HG02610 (cell line): ENCODE data around the gene PSENEN.

Source experiments
- ATAC-seq: cut with Tn5 transposase; IDR thresholded peaks from one replicate; pipeline ENCODE4 v1.9.1; 2021; ENCODE audit warnings: mild to moderate bottlenecking, moderate library complexity; ENCODE audit not compliant: unreplicated experiment

PSENEN gene

GRCh38 chr19:35750167-35750566, 4.7 kb downstream of the PSENEN start:
- no peak for ATAC-seq

DNA sequence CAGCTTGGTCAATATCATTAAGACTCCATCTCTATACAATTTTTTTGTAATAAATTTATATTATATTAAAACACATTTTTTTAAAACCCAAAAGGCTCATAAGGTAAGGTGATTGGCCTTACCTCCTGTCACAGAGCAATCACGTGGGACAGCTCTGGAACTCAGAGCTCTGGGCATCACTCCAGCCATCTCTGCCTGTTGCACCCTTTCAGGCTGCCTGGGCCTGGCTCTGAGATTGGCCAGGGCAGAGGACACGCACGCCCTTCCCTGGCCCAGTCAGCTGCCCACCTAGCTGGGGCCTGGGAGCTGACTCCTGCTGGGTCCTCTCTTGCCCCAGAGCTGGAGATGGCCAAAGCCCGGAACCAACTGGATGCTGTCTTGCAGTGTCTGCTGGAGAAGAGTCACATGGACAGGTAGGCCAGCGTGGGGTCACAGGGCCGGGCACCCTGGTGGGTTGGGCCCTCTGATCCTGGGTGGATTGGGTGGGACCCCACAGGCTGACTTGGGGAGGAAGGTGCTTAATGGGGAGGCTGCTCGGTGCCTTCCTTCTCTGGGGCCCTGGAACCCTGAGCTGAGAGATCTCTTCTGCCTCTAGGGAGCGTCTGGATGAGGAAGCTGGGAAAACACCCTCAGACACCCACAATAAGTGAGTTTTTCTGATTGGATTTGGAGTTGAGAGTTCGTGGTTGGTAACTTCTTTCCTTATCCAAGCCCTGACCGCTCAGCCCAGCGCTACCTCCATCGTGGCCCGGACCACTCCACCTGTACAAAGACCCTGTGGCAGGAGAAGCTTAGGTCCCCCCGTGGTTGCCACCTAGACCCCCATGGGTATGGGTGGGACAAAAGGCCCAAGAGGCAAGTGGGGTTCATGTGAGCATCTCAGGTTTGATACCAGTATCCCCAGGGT, 6.6 kb downstream of the PSENEN start:
- no peak for ATAC-seq

GRCh38 chr19:35752746-35753350, 7.4 kb downstream of the PSENEN start:
- ATAC-seq = no peak

GRCh38 chr19:35753634-35754369, 8.4 kb downstream of the PSENEN start:
- no peak for ATAC-seq

DNA sequence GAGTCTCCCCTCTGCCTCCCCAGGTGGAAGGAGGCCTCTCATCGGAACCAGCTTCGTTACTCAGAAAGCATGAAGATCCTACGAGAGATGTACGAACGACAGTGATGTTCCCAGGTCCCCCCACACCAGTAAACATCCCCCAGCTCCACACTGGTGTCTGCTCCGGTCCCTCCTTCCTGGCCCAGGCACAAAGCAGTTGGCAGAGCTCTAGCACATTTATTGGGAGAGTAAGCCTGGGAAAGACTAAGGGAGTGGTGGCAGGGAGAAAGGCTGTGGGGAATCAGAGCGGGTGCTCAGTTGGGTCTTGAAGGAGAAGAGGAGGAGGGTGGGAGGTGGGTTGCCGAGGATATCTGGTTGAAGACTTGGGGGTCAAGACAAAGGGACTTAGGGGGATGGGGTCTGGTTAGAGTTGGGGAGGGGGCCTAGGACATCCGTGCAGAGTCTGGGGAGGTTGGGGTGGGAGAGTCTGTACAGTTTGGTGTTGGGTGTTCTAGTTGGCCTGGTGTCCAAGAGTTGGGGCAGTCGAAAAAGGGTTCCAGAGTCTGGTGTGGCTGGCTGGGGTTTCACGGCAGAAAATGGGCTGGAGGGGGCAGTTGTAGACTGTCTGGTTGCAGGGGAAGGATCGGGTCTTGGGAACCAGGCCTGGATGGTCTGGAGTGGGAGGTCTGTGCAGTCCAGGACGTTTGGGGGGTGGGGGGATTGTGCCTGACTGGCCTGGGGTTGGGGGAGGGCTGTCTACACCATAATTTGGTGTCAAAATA, 9.1 kb downstream of the PSENEN start:
- no peak for ATAC-seq

- no peak for ATAC-seq
Observed at GRCh38 chr19:35755131-35755549, 9.7 kb downstream of the PSENEN start.

- ATAC-seq = no peak
Observed at GRCh38 chr19:35755550-35756376, 10.3 kb downstream of the PSENEN start.

DNA sequence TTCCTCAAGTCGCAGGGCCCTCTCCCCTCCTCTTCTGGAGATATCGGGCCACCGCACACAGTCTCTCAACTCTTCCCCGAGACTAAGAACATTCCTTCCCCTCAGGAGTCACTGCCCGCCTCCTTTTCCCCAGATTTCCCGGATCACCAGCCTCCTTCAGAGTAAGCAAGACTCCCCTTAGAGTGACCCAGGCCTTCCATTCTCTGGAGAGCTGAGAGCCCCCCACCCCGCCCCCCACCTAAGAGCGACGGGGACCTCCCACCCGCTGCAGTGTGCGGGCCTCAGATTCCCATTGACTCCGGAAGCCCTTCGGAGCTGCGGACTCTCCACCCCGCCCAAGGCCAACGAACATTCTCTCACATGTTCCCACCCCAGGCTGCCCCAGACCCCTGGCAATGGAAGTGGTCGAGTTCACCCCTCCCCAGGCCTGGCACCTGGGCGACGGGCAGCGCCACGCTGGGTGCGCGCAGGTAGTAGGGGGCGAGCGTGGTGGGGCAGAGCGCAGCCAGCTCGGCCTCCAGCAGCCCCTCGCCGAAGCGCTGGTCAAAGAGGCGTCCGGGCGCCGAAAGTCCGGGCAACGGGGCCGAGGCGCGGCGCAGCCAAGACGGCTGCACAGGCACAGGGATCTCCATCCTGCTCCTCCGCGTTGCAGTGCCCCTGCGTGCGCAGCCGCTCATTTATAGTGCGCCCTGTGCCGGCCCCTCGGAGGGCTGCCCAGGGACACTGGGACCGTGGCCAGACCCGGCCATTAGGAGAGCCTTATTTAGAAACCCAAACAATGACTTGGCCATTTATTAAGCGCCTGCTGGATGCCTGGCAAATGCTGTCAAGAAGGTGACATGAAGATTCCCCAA, 11.2 kb downstream of the PSENEN start, which contains the start of gene HSPB6:
Gene HSPB6 (minus strand): TSS at position 653 of the 854 bp plus-strand sequence. CDS start 21 bp downstream, at position 632.
- ATAC-seq = no peak

DNA sequence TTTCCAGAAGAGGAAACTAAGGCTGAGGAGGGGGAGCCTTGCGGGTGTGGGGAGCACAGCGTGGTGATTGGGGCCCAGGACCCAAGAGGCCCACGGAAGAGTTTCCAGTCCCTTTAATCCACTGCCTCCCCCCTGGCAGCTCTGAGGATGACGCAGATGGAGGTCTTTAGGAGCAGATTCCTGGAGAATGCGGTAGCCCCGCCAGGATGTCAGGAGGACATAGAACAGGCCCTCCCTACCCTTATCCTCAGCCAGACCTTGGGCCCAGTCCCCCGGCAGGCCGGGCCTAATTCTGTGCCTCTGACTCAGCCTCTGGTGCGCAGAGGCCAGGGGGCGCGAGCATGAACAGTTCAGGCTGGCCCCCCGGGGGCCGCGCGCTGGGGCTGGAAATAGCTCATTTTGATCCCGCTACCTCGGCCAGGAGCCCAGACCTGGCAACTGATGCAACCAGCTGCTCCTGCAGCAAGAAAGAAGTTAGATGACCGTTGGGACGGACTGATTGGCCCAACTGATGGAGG, 11.8 kb downstream of the PSENEN start:
- no peak for ATAC-seq

DNA sequence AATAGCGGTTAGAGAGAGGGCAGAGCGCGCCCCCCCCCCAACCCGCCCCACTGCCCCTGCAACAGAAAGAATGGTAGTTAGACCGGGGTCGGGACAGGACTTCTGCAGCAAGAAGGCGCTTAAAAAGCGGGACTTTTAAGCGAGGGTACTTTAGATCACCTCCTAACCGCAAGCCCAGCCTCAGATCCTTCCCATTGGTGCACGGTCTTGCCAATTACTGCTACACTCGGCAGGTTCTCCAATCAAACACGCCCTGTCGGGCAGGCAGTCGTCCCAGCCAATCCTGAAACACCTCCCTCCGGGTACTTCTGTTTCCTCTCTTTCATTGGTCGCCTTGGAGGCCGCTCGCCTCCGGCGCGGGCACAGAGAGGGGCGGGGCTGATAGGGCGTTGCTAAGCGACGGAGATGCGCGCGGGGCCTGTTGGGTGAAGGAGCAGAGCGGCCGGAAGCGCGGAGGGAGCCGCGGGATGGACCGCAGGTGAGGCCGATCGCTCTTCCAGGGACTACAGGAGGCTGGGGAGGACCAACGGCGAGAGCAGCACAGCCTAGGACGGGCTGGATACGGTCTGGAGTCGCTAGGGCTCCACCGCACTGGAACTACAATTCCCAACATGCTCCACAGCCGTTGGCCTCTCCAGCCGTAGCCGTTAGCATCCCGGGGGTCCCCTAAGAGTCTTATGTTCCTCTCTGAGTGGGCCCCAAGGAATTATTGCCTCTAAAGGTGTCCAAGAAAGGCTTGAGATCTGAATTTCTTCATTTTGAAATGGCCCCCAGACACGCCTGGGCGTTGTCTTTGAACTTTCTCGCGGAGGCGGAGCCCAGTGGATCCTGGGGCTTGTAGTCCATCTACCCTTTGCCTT, 12.5 kb downstream of the PSENEN start, which contains the start of gene PROSER3:
Gene PROSER3 (plus strand): TSS at position 428 of the 860 bp plus-strand sequence. CDS start 40 bp downstream, at position 468.
- ATAC-seq = peak; percentile 96

DNA sequence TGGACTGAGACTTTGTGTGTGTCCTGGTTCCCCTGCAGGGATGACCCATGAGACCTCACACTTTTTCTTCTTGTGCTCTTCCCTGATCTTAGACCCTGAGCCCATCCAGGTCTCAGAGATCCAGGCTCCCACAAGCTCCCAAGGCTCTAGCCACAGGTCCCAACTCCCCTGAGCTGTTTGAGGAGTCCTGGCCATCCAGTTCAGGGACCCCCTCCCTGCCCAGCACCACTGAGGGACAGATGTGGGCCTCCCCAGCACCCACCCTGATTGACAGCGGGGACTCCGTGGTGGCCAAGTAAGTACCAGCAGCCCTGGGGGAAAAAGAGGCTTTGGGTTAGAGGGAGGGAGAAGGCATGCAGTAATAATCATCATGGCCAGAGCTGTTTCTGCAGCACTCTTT, 14.2 kb downstream of the PSENEN start:
- no peak for ATAC-seq

DNA sequence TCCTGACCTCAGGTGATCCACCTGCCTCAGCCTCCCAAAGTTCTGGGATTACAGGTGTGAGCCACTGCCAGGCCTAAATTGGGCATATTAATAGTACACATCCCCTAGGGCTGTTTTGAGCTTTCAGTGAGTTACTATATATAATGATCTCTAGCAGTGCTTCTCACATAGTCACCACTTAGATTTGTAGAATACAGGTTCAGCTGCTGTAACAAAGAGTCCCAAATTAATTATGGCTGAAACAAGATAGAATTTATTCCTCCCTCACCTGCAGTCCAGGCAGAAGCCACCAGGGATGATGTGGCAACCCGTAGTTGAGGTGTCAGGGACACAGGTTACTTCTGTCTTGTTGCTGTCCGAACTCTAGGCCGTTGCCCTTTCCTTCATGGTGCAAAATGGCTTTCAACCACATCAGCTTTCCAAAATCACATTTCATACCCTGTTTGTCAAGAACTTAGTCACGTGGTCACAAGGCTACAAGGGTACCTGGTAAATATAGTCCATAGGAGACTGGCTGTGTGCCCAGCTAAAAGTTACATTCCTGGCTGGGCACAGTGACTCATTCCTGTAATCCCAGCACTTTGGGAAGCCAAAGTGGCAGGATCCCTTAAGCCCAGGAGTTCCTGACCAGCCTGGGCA, 15.4 kb downstream of the PSENEN start:
- ATAC-seq = no peak

DNA sequence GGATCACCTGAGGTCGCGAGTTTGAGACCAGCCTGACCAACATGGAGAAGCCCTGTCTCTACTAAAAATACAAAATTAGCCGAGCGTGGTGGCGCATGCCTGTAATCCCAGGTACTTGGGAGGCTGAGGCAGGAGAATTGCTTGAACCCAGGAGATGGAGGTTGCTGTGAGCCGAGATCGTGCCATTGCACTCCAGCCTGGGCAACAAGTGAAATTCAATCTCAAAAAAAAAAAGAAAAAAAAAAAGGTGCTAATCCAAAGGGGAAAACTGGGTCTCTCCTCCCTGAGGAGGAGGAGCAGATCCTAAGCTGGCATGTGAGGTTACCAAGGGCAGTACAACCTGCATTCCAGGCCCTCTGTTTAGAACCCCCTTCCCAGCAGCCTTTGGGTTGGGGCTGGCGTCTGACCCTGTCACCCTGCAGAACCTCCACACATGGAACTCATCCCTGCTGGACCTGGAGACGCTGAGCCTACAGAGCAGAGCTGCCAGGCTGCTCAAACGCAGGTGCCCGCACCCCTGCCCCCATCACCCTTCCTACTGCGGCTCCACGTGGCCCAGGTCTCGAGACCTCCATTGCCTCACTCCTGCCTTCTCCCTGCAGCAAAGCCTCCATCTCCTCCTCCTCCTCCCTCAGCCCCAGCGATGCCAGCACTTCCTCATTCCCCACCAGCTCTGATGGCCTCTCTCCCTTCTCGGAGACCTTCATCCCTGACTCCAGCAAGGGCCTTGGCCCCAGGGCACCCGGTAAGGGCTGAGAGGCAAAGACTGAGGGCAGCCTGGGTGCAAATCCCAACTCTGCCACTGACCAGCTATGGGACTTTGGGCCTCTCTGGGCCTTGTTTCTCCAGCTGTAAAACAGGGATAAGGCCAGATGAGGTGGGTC, 19.2 kb downstream of the PSENEN start:
- ATAC-seq = no peak

DNA sequence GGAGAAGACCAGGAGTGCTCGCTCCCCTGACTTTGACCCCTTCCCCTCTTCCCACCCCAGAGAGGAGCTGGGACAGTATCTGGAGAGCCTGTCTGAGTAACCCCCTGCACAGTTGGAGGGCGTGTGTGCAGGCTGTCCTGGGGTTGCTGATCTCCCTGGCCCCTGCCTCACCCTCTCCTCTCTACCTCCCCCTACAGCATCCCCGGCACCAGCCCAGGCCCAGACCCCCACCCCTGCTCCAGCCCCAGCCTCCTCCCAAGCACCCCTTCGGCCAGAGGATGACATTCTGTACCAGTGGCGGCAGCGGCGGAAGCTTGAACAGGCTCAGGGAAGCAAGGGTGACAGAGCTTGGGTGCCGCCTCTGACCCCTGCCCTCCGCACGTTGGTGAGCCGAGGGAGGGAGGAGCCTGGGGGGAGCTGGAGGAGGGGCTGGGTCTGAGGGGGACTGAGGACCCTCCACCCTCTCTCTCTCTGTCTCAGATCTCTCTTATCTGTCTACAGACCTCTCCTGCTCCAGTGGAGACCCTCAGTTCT, 21.2 kb downstream of the PSENEN start:
- ATAC-seq = no peak

- ATAC-seq = no peak
Observed at GRCh38 chr19:35767288-35768081, 22.0 kb downstream of the PSENEN start.
